T1000 (cell line): ENCODE measurements around the gene TYRO3.
"Not testable (repeated sequence)": the region's sequence is repeated elsewhere in the genome, so short reads cannot be mapped to it uniquely, and the experiment has no call there.

ENCODE experiments used
- DNase-seq: peaks from one replicate; lab custom pipeline; 2025; ENCODE audit warnings: mixed read lengths; lab: John Stamatoyannopoulos, UW

The TYRO3 gene

DNA sequence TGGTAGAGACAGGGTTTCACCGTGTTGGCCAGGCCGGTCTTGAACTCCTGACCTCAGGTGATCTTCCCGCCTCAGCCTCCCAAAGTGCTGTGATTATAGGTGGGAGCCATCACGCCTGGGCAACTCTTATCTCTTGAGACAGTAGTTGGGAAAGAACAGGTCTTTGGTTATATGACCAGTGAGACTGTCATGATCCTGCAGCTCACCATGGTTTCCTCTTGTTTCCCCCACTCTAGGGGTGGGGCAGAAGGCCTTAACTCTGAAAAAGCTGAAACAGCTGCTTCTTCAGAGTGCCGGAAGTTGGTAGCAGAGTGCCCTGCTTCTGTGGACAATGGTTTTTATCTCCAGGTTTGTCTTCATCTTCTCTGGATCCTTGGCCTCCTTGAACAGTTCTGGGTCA lies 4.7 kb upstream of the TYRO3 start:
- DNase-seq = no peak

GRCh38 chr15:41554915-41555314 lies 4.1 kb upstream of the TYRO3 start:
- DNase-seq = no peak

- DNase-seq = no peak
Measured at GRCh38 chr15:41556677-41557076, 2.3 kb upstream of the TYRO3 start.

GRCh38 chr15:41557673-41558399 lies 1.2 kb upstream of the TYRO3 start:
- peak; percentile 48 for DNase-seq

GRCh38 chr15:41559239-41559782 lies 299 bp downstream of the TYRO3 start:
- no peak for DNase-seq

DNA sequence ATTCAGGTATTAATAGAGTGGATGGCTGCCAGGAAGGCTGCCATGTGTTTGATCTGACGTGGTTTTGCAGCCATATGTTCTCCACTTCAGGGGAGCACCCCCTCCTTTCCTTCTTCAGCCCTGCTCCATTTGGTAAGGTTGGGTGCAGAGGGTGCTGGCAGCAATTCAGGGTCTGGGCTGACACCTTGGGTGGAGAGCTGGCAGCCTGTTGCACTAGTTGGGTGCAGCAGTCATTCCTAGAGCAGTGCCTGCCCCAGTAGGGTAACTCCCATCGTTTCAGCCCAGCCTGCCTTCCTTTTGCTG lies 1.5 kb downstream of the TYRO3 start:
- DNase-seq = no peak

GRCh38 chr15:41561104-41561776 lies 2.2 kb downstream of the TYRO3 start:
- no peak for DNase-seq

- no peak for DNase-seq
Measured at GRCh38 chr15:41561777-41562145, 2.7 kb downstream of the TYRO3 start.

GRCh38 chr15:41562244-41562643 lies 3.2 kb downstream of the TYRO3 start:
- no peak for DNase-seq

GRCh38 chr15:41562784-41563198 lies 3.8 kb downstream of the TYRO3 start:
- no peak for DNase-seq

DNA sequence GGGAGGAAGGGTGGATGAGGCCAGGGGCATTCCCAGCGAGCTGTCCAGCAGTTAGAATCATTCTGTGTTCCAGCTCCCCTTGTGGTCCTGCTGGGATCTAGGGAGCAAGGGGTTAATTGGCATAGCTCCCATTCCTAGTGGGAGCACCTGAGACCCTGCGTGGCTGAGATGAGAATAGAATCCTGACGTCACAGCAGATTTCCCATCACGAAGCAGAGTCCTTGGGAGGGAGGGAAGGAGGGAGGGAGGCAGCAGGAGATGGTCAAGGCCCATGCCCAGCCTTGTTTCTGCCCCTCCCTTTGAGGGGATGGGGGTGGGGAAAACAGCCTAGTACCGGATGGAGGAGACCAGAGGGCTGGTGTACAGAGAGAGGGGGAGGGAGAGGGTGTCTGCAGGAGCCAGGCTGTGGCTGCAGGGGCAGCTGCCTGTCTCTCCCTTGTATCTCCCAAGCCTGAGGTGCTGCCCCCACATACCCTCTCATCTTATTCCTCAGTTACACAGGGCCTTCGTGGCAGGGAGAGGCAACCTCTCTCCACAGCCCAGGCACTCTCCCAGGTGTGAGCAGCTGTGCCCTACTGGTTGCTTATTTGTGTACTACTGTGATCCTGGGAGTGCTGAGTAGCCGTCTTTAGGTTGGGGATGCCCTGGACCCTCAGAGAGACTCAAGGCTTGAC lies 5.4 kb downstream of the TYRO3 start:
- no peak for DNase-seq

DNA sequence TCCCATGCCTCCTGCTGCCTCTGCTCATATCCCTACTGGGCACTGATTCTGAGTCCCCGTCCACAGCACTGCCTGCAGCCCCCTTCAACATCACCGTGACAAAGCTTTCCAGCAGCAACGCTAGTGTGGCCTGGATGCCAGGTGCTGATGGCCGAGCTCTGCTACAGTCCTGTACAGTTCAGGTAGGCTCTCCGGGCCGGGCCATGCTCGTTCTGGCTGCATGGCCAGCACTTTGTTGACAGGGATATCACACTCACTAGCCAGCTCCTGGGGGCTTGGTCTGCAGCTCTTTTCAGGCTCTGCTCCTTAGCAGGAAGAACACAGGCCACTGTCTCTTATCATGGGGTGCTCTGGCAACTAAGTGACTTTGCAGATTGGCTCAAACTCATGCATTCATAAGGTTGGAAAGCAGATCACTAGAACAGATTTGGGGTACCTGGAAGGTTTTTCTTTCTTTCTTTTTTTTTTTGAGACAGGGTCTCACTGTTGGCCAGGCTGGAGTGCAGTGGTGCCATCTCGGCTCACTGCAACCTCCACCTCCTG lies 6.0 kb downstream of the TYRO3 start:
- DNase-seq = no peak

- DNase-seq = no peak
Measured at GRCh38 chr15:41565702-41566101, 6.7 kb downstream of the TYRO3 start.

- no peak for DNase-seq
Measured at GRCh38 chr15:41566121-41566885, 7.3 kb downstream of the TYRO3 start.

GRCh38 chr15:41567261-41567660 lies 8.2 kb downstream of the TYRO3 start:
- no peak for DNase-seq

DNA sequence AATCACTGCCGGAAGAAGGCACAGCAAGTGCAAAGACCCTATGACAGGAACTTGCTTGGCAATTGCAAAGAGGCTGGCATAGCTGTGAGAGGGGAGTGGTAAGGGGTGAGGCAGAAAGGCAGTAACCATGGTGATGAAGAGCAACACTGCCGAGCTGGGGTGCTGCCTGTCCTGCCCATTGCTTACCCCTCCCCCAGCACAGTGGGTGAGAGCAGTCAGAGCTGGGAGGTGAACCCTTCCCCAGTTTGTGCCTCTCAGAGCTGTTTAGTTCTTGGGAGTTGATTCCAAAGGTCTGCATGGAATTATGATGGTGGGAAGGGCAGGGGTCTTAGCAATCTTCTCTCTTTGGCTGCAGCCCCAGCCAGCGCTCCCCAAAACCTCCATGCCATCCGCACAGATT lies 8.8 kb downstream of the TYRO3 start:
- DNase-seq = no peak

GRCh38 chr15:41568350-41569017 lies 9.5 kb downstream of the TYRO3 start:
- no peak for DNase-seq

DNA sequence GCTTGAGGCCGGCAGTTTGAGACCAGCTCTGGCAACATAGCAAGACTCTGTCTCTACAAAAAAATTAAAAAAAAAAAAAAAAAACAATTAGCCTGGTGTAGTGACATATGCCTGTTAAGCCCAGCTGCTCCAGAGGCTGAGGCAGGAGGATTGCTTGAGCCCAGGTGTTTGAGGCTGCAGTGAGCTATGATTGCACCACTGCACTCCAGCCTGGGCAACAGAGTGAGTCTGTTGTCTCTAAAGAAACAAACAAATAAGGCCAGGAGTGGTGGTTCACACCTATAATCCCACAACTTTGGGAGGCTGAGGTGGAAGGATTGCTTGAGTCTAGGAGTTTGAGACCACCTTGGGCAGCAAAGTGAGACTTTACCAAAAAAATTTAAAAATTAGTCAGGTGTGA lies 10.2 kb downstream of the TYRO3 start:
- not testable (repeated sequence) for DNase-seq

GRCh38 chr15:41570764-41571163 lies 11.8 kb downstream of the TYRO3 start:
- no peak for DNase-seq

DNA sequence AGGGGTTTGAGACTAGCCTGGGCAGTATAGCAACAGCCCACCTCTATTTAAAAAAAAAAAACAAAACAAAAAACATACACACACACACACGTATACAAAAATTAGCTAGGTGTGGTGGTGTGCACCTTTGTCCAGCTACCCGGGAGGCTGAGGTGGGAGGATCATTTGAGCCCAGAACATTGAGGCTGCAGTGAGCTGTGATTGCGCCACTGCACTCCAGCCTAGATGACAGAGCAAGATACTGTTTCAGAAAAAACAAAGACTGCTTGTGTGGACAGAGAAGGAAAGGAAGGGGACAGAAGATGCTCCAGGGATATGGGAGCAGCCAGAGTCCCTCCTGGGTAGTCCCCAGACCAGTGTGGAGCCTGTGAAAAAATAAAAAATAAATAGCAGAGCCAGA lies 12.9 kb downstream of the TYRO3 start:
- DNase-seq = no peak

GRCh38 chr15:41572866-41573265 lies 13.9 kb downstream of the TYRO3 start:
- DNase-seq = no peak

DNA sequence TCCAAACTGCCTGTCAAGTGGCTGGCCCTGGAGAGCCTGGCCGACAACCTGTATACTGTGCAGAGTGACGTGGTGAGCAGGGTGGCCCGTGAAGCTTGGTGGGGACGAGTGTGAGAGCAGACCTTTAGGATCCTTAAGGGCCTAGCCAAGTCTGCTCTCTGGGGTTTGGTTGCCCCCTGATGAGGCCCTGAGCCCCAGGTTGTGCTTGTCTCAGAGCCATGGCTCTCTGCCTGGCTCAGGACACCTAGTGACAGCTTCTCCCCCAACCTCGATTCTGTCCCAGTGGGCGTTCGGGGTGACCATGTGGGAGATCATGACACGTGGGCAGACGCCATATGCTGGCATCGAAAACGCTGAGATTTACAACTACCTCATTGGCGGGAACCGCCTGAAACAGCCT lies 14.4 kb downstream of the TYRO3 start:
- DNase-seq = no peak
